Activated CD8-positive, alpha-beta memory T cell treated with anti-CD3 and anti-CD28 coated beads for 48 hours (primary cell): Measurements from ENCODE around the gene ZNF580.

Experiments used
- DNase-seq, 3 experiments: peaks; one replicate each; pipeline ENCODE4 v3.0.0-alpha.2; 2020; ENCODE audit warnings: low read depth in 2 of 3, low spot score in 2 of 3

The ZNF580 gene

GRCh38 chr19:55605637-55606470 lies 34.9 kb upstream of the ZNF580 start, which contains the start of gene ZNF865:
TSS of gene ZNF865 (plus strand) at chr19:55605647. CDS start at chr19:55613619, 7,972 bp downstream.
- peak in 2 of 3 experiments; percentile 33 to 51 for DNase-seq

DNA sequence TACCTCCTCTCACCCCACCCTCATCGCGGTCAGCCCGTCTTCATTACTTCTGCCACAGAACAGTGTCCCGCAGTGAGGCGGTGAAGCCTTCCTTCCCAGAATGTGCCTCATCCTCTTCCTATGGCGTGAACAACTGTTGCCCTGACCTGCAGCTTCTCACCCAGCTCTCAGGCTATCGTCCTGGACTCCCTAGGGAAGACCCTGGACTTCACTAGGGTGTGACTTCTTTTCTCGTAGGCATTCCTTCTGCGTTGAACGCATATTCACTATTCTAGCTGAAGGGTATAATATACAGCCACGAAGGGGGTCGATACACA lies 34.4 kb upstream of the ZNF580 start:
- DNase-seq: no peak

DNA sequence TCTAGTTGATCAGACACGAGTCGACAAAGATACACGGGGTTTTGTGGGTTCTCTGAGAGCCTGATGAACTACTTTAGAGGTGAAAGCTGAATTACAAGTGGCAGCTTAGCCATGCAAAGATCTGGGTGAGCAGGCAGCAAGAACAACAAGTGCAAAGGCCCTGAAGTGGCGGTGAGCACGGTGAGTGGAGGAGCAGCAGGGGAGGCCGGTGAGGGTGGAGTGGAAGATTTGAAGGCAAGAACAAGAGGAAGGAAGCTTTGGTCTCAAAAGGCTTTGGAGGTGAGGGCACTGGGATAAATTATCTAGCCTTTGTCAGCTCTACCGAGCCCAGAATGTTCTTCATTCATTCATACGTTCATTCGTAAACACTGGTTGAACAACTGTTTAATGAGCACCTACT lies 34.0 kb upstream of the ZNF580 start:
- no peak for DNase-seq

GRCh38 chr19:55609326-55609725 lies 31.5 kb upstream of the ZNF580 start:
- no peak for DNase-seq

DNA sequence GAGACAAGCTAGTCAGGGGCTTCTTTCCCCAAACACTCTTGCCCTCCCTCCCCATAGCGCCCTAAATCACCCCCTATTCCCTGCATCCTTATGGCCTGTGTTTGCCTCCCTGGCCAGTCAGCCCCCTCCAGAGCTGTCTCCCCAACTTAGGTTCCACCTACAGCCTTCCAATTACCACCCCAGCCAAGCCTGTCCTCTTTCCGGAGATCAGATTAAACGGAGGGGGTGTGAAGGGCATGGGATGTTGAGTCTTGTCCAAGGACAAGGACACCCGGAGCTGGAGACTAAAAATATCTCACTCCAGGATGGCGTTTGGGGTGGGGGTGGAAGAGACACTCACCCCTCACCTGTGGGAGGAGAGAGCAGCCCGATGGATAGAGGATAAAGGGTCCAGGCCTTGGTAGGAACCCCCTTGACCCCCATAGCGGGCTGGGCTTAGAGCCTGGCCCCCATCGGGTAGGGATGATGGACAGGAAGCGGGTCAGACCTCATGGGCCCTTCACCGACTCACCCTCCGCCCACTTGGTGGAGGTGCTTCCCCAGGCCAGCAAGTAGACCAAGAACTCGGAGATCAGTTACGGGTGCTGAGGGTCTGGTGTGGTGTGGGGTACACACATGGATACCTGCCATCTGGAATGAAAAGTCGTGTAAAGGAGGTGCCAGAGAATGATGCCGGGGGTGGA lies 29.4 kb upstream of the ZNF580 start:
- DNase-seq: no peak

DNA sequence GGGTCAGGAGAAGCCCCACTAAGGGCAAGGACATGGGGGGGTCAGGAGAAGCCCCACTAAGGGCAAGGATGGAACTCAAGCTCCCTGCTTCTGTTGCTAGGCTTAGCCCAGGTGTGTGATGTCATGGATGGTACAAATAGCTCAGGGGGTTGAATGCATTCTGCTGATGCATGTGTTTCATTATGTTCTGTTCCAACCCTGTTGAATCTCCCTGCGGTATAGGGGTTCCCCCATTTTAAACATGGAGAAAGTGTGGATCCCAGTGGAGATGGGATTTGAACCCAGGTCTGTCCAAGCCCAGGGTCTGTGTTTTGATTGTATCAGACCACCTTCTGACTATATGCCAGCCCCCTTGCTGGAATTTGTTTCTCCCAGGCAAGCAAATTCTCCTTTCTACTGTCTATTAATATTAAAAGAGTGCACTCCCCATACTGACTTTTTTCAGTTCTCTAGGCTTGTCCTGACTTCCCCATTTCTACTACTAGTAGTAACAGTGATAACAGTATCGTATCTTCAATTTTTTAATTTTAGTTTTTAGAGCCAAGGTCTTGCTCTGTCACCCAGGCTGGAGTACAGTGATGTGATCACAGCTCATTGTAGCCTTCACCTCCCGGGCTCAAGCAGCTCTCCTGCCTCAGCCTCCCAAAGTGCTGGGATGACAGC lies 28.7 kb upstream of the ZNF580 start:
- no peak for DNase-seq

DNA sequence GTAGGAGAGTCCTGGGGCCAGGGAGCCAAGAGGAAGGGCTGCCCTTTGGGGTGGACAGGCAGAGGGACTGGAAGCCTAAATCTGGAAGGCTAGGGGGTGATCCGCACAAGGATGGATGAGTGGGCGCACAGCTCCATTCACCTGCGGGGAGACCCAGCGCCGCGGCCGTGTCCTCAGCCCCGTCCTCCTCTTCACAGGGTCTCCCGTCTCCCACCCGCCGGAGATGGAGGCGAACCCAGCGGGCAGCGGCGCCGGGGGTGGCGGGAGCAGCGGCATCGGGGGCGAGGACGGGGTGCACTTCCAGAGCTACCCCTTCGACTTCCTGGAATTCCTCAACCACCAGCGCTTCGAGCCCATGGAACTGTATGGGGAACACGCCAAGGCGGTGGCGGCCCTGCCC lies 27.4 kb upstream of the ZNF580 start:
- DNase-seq: no peak

- no peak for DNase-seq
Measured at GRCh38 chr19:55613930-55614710, 26.7 kb upstream of the ZNF580 start.

- DNase-seq: no peak
Measured at GRCh38 chr19:55614711-55615542, 25.9 kb upstream of the ZNF580 start.

DNA sequence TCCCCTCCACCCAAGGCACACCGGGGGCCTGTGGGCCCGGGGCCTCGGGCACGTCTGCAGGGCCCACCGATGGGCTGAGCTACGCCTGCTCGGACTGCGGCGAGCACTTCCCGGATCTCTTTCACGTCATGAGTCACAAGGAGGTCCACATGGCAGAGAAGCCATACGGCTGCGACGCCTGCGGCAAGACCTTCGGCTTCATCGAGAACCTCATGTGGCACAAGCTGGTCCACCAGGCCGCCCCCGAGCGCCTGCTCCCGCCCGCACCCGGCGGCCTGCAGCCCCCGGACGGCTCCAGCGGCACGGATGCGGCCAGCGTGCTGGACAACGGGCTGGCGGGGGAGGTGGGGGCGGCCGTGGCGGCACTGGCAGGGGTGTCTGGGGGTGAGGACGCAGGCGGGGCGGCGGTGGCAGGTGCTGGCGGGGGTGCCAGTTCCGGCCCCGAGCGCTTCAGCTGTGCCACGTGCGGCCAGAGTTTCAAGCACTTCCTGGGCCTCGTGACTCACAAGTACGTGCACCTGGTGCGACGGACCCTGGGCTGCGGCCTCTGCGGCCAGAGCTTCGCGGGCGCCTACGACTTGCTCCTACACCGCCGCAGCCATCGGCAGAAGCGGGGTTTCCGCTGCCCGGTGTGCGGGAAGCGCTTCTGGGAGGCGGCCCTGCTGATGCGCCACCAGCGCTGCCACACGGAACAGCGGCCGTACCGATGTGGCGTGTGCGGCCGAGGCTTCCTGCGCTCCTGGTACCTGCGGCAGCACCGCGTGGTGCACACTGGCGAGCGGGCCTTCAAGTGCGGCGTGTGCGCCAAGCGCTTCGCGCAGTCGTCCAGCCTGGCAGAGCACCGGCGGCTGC lies 25.0 kb upstream of the ZNF580 start:
- DNase-seq: no peak

DNA sequence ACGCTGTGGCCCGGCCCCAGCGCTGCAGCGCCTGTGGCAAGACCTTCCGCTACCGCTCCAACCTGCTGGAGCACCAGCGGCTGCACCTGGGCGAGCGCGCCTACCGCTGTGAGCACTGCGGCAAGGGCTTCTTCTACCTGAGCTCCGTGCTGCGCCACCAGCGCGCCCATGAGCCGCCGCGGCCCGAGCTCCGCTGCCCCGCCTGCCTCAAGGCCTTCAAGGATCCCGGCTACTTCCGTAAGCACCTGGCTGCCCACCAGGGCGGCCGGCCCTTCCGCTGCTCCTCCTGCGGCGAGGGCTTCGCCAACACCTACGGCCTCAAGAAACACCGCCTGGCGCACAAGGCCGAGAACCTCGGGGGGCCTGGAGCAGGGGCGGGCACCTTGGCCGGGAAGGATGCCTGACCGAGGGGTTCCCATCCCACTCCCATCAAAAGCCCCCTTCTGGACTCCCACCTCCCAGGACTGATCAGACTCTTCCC lies 24.4 kb upstream of the ZNF580 start:
- DNase-seq: no peak

- no peak for DNase-seq
Measured at GRCh38 chr19:55617426-55617825, 23.4 kb upstream of the ZNF580 start.

DNA sequence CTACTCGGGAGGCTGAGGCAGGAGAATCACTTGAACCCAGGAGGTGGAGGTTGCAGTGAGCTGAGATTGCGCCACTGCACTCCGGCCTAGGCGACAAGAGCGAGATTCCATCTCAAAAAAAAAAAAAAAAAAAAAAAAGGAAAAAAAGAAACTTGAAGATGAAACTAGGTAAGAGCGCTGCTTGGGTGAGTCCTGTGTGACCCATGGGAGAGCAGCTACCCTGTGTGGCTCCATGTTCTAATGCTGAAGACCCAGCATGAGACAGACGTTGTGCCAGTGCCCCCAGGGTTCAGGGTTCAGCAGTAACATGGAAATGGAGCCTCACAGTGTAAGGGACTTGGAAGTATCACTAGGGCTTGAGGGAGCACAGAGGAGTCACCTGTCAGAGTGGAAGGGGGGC lies 22.4 kb upstream of the ZNF580 start:
- DNase-seq: no peak

GRCh38 chr19:55619286-55619685 lies 21.5 kb upstream of the ZNF580 start:
- no peak for DNase-seq

DNA sequence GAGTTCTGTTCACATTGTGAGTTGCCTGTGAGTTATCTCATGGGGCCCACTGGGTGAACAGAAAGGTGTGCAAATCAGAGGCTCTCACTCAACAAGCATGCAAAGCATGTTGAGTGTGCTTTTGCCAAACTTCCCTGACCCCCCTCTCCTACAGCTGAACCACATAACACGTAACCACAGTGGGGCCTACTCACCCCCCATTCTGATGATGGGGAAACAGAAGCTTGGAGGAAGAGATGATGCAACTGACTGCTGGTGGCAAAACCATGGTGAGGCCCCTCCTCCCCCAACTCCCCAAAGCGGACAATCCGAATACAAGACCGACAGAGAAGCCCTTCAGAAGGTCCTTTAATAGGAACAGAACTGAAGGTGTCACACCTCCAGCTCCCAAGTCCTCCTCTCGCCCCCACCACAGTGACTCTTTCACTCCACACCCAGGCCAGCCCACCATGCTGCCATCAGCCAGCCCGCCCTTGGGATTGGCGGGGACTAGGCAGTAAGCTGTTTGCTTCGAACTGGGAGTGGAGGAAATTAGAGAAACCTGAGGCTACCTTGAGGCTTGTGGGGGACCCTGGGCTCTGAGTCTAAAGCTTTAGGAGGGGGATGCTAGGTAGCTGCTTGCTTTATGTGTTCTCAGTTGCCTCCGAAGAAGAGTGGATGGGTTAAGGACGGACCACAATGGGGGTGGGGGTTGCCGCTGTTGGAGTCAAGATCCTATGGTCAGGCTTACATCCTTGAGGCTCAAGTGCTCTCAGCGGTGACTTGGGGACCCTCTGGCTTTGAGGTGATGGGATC lies 20.2 kb upstream of the ZNF580 start:
- DNase-seq: no peak

DNA sequence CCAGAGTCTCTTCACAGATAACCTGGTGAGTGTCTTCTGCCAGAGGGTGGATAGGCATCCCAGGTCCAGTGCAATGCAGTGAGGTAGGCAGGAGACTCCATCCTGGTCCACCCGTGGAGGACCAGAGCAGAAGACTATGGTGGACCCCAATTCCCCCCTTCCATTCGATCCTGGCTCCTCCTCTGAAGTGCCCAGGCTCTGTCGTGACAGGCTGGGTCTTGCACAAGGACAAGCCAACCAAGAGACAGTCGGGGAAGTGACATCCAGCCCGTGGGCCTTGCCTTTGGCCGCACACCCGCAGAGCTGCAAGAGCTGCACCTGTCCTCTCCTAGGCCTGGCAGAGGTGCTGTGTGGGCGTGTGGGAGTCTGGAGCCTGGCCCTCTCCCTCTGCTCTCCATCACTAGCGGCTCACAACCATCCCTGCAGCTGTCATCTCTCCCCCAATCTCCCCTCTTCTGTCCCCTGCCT lies 19.6 kb upstream of the ZNF580 start:
- no peak for DNase-seq

DNA sequence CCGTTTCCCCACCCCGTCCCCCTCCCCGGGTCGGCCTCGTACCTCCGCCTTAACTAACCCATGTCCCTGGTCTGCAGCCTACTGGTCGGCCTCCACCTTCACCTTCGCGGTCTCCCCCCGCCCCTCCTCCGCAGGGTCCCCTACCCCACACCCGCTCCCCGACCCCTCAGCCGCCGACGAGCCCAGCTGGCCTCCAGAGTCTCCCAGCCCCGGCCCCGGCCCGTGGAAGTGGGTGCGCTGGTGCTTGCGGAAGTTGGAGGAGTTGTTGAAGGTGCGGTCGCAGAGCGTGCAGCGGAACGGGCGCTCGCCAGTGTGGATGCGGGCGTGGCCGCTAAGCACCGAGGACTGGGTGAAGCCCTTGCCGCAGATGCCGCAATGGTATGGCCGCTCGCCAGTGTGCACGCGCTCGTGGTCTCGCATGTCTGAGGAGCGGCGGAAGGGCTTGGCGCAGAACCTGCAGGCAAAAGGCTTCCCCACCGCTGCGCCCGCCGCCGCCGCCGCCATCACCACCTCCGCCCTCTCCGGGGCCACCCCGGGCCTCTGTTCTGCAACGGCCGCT lies 19.1 kb upstream of the ZNF580 start:
- no peak for DNase-seq
